ENCODE measurements around the gene PARVB.

The PARVB gene

DNA sequence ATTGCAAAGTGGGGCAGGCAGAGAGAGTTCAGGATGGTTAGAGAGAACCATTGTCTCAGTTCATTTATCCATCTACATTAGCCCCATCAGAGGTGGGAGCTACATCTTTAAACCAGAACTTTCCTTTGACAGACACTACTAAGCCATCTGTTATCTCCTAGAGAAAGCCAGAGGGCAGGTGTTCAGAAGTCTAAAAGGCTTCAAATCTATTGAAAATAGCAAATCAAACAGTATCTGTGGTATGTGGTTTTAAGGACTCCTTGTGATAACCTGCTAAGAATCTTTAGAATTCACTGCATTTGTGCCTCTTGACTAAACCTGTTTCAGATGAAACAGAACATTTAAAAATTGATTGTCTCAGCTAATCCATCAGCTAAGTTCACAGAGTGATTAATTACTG is 112.7 kb downstream of the PARVB start:
- no peak overlapping the region for H3K4me3 ChIP-seq (ENCODE audit: low read depth, low read length, poor library complexity, severe bottlenecking)
- peaks cover 68% of the 10 kb centered on the region for H3K36me3 ChIP-seq (ENCODE audit: insufficient read depth, low read length)
- H4K20me1 ChIP-seq (ENCODE audit: insufficient read depth, low read length) = no peaks in the 10 kb centered on the region
- no peak overlapping the region for H2AFZ ChIP-seq (ENCODE audit: low read length)
- no peaks in the 10 kb centered on the region for H3K79me2 ChIP-seq (ENCODE audit: insufficient read depth, low read length)
- no peaks in the 10 kb centered on the region for H3K9me2 ChIP-seq (ENCODE audit: low read depth, low read length)
- H3K27ac ChIP-seq (ENCODE audit: low read depth, low read length, poor library complexity, severe bottlenecking) = no peak overlapping the region
- H3K4me1 ChIP-seq (ENCODE audit: insufficient read depth, low read length, severe bottlenecking) = no peaks in the 10 kb centered on the region
- no peak overlapping the region for H3K9ac ChIP-seq (ENCODE audit: low read length)
- H3F3A ChIP-seq (ENCODE audit: insufficient read depth, low read length) = no peaks in the 10 kb centered on the region
- no peaks in the 10 kb centered on the region for H3K27me3 ChIP-seq (ENCODE audit: insufficient read depth, low read length)
- H3K9me3 ChIP-seq (ENCODE audit: low read length) = peaks cover 6% of the 10 kb centered on the region
- no peak overlapping the region for H3K4me2 ChIP-seq (ENCODE audit: low read length)
- TF ChIP-seq EZH2 (IDR thresholded peaks at IDR 0.05; ENCODE audit: borderline replicate concordance, low read length) = no peak
- TF ChIP-seq, protein P1, sequence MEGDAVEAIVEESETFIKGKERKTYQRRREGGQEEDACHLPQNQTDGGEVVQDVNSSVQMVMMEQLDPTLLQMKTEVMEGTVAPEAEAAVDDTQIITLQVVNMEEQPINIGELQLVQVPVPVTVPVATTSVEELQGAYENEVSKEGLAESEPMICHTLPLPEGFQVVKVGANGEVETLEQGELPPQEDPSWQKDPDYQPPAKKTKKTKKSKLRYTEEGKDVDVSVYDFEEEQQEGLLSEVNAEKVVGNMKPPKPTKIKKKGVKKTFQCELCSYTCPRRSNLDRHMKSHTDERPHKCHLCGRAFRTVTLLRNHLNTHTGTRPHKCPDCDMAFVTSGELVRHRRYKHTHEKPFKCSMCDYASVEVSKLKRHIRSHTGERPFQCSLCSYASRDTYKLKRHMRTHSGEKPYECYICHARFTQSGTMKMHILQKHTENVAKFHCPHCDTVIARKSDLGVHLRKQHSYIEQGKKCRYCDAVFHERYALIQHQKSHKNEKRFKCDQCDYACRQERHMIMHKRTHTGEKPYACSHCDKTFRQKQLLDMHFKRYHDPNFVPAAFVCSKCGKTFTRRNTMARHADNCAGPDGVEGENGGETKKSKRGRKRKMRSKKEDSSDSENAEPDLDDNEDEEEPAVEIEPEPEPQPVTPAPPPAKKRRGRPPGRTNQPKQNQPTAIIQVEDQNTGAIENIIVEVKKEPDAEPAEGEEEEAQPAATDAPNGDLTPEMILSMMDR (IDR thresholded peaks at IDR 0.05; ENCODE audit: low read length) = no peak

DNA sequence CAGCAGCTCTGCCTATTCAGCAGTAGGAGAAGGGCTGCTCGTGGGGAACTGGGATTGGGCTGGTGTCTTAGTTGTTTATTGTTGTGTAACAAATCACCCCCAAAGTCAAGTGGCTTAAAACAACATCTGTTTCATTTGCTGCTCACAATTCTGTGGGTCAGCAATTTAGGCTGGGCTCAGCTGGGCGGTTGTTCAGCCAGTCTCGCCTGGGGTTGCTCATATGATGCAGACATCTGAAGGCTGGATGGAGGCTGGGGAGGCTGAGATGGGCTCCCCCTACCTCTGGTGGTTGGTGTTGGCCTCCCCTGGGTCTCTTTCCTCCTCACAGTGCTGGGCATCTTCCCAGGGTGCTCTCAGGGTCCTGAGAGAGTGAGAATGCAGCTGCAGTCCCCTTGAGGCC is 113.3 kb downstream of the PARVB start:
- Histone ChIP-seq H3K27ac (ENCODE audit: low read depth, low read length, poor library complexity, severe bottlenecking) (no peak overlapping the region), H3K9me2 (ENCODE audit: low read depth, low read length) (no peaks in the 10 kb centered on the region), H3K4me2 (ENCODE audit: low read length) (no peak overlapping the region), H3F3A (ENCODE audit: insufficient read depth, low read length) (no peaks in the 10 kb centered on the region), H3K36me3 (ENCODE audit: insufficient read depth, low read length) (peaks cover 67% of the 10 kb centered on the region), H4K20me1 (ENCODE audit: insufficient read depth, low read length) (no peaks in the 10 kb centered on the region), H2AFZ (ENCODE audit: low read length) (no peak overlapping the region), H3K4me3 (ENCODE audit: low read depth, low read length, poor library complexity, severe bottlenecking) (no peak overlapping the region), H3K79me2 (ENCODE audit: insufficient read depth, low read length) (no peaks in the 10 kb centered on the region), H3K9ac (ENCODE audit: low read length) (no peak overlapping the region), H3K4me1 (ENCODE audit: insufficient read depth, low read length, severe bottlenecking) (no peaks in the 10 kb centered on the region), H3K9me3 (ENCODE audit: low read length) (peaks cover 6% of the 10 kb centered on the region), H3K27me3 (ENCODE audit: insufficient read depth, low read length) (no peaks in the 10 kb centered on the region)
- no peak for TF ChIP-seq EZH2 (IDR thresholded peaks at IDR 0.05; ENCODE audit: borderline replicate concordance, low read length)
- TF ChIP-seq, protein P1 (IDR thresholded peaks at IDR 0.05; ENCODE audit: low read length) = no peak

DNA sequence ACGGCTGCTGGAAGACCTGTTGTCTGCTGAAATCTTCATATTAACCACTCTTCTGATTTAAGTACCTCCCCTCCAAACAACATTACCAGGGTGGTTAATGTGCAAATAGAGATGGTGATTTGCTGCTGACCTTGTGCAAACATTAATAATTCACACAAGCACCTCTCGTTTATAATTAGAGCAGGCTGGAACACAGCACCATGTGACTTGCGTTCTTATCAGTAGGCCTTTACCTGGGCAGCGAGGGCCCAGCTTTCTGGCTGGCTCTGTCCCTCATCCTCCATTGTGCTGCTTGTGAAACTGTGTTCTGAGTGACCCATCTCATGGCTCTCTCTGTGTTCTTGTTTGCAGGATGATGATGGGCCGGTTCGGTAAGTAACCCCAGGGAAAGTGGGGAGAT is 115.7 kb downstream of the PARVB start:
- Histone ChIP-seq H2AFZ (ENCODE audit: low read length) (no peak overlapping the region), H3K9me2 (ENCODE audit: low read depth, low read length) (no peaks in the 10 kb centered on the region), H3K9ac (ENCODE audit: low read length) (no peak overlapping the region), H3K4me2 (ENCODE audit: low read length) (no peak overlapping the region), H3K36me3 (ENCODE audit: insufficient read depth, low read length) (peaks cover 46% of the 10 kb centered on the region), H3K4me1 (ENCODE audit: insufficient read depth, low read length, severe bottlenecking) (no peaks in the 10 kb centered on the region), H3K27ac (ENCODE audit: low read depth, low read length, poor library complexity, severe bottlenecking) (no peak overlapping the region), H3K79me2 (ENCODE audit: insufficient read depth, low read length) (no peaks in the 10 kb centered on the region), H3F3A (ENCODE audit: insufficient read depth, low read length) (no peaks in the 10 kb centered on the region), H3K9me3 (ENCODE audit: low read length) (peaks cover 6% of the 10 kb centered on the region), H3K4me3 (ENCODE audit: low read depth, low read length, poor library complexity, severe bottlenecking) (no peak overlapping the region), H3K27me3 (ENCODE audit: insufficient read depth, low read length) (no peaks in the 10 kb centered on the region), H4K20me1 (ENCODE audit: insufficient read depth, low read length) (no peaks in the 10 kb centered on the region)
- TF ChIP-seq EZH2 (IDR thresholded peaks at IDR 0.05; ENCODE audit: borderline replicate concordance, low read length) = no peak
- TF ChIP-seq, protein P1 (IDR thresholded peaks at IDR 0.05; ENCODE audit: low read length) = no peak

All from OCI-LY1 (cell line).